Motor neuron (in vitro differentiated cells): ENCODE measurements around the gene PKD1. TPM values are rescaled to one million over a fixed set of nuclear protein-coding genes. Genes with fewer than 3 reads are reported as not detected.
A peak's percentile ranks its signal among the peaks of the same experiment; 100 is the strongest.

Experiments
- ATAC-seq, 8 experiments: fragments of 200-7000 bp; cut with Tn5 transposase; replicated peaks in 6 of 8; 2 replicates each; pipeline ENCODE4 v1.8.0; 2021; ENCODE audit warnings: mild to moderate bottlenecking in 8 of 8, moderate library complexity in 8 of 8
- H3K27ac ChIP-seq, 2 donors: fragments of 250-450 bp; sonication (Bioruptor Pico); 2 replicates each; pipeline ENCODE4 v1.9.0; 2021; ENCODE audit warnings: antibody characterized with exemption in 2 of 2, mild to moderate bottlenecking in 2 of 2, moderate library complexity in 1 of 2
- H3K4me1 ChIP-seq, 2 donors: fragments of 250-450 bp; sonication (Bioruptor Pico); replicated peaks in 1 of 2; 2 replicates each; pipeline ENCODE4 v1.6.1; 2021; ENCODE audit warnings: antibody characterized with exemption in 2 of 2, mild to moderate bottlenecking in 2 of 2, moderate library complexity in 1 of 2
- H3K4me3 ChIP-seq, 5 donors: fragments of 250-450 bp; sonication (Bioruptor Pico); 2 replicates each; pipeline ENCODE4 v1.9.0; 2021; ENCODE audit warnings: antibody characterized with exemption in 5 of 5, mild to moderate bottlenecking in 5 of 5, moderate library complexity in 4 of 5
- WGBS, 10 experiments: fragments of 450-650 bp; shearing (Covaris generic); methylation state at CpG; one replicate each; pipeline ENCODE4 v1.0.0; 2022; 5-methylcytosine and 5-hydroxymethylcytosine counted together
- in situ Hi-C, 9 experiments: fragments of 400-800 bp; cut with MboI; loops; one replicate each; pipeline ENCODE4 v1.15.0; 2021; ENCODE audit warnings: low sequenced_read_pairs in 9 of 9, low pct_unique_long_range_greater_than_20kb in 2 of 9; ENCODE audit not compliant: unreplicated experiment in 9 of 9
- total RNA-seq, 8 experiments: library from RNA; unstranded; fragments of 300-600 nt; gene quantifications; 2 replicates each; pipeline versions ENCODE4 v1.2.3 to v1.2.4, GENCODE V29; 2022

PKD1 gene
- total RNA-seq, 8 experiments from 2014 or later, result 27.9 to 123 (median 58.3) TPM

DNA sequence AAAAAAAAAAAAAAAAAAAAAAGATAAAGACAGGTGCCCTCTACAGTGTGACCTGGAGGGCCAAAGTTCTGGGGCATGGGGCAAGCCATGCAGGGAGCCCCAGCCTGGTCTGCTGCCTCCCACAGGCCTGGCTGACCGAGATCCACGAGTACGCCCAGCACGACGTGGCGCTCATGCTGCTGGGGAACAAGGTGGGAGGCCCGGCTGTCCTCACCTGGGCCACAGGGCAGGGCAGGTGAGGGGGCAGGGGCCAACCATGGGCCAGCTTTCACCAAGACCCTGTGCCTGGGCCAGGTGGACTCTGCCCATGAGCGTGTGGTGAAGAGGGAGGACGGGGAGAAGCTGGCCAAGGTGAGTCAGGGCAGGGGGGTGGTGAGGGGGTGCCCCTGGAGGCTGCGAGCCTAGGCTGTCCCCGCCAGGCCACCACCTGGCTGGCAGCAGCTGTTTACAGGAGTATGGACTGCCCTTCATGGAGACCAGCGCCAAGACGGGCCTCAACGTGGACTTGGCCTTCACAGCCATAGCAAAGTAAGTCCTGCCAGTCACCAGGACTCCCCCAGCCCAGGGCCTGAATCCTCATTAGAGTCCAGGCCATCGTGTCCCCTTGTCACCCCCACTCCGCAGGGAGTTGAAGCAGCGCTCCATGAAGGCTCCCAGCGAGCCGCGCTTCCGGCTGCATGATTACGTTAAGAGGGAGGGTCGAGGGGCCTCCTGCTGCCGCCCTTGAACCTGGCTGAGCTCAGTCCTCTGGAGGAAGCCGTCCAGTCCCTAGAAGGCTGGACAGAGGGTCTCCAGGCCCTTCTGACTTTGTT, 17.2 kb upstream of the PKD1 start:
- H3K4me1 ChIP-seq, result peaks cover 50 to 56% of the 10 kb centered on the region in 2 donors
- no peak overlapping the region for H3K27ac ChIP-seq
- whole genome bisulfite sequencing, 10 experiments, result 0 to 69% (median 19%) methylated on average over 1 to 11 of the region's 25 CpGs; no CpG with 5 or more reads in 2 of the 10 experiments
- ATAC-seq, result peak in 1 of 8 experiments; percentile 0
- in situ Hi-C loops, result no loop called here
- peak overlapping the region; percentile 19 to 98 (median 70) for H3K4me3 ChIP-seq

DNA sequence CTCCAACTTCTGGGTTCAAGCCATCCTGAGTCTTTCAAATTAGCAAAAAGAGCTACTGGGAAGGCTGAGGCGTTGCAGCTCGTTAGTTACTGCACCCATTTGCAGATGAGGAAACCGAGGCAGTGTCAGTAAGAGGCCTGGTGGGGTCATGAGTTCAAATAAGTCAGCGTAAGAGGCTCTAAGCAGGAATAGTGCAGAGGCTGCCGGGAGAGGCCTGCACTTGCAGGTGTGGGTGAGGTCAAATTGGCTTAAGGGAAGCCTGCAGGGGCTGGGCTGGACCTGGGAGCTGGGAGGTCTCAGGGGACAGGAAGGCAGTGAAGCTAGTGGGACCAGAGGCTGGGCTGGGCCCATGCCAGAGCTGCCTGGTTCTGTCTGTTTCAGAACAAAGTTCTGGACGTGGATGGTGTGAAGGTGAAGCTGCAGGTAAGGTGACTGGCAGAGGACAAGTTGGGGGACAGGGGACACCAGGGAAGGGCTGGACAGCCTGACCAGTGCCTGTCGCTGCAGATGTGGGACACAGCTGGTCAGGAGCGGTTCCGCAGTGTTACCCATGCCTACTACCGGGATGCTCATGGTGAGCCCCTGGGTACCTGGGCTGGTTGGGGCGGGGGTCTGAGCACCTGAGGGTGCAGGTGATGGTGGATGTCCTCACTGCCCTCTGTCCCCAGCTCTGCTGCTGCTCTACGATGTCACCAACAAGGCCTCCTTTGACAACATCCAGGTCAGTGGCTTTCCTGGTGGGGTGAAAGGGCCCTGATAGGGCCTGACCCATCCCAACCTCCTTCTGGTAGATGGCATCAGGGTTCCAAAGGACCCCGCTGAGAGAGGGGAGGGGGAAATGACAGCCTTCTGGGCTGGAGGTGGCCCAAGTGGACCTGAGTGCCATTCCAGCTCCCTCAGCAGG, 15.7 kb upstream of the PKD1 start:
- WGBS, 10 experiments, result 25 to 61% (median 46%) methylated on average over 2 to 6 of the region's 13 CpGs; no CpG with 5 or more reads in 4 of the 10 experiments
- in situ Hi-C loops, result no loop called here
- Histone ChIP-seq H3K4me3 (no peak overlapping the region), H3K27ac (no peak overlapping the region), H3K4me1 (peaks cover 50 to 52% of the 10 kb centered on the region in 2 donors)
- no peak for ATAC-seq

DNA sequence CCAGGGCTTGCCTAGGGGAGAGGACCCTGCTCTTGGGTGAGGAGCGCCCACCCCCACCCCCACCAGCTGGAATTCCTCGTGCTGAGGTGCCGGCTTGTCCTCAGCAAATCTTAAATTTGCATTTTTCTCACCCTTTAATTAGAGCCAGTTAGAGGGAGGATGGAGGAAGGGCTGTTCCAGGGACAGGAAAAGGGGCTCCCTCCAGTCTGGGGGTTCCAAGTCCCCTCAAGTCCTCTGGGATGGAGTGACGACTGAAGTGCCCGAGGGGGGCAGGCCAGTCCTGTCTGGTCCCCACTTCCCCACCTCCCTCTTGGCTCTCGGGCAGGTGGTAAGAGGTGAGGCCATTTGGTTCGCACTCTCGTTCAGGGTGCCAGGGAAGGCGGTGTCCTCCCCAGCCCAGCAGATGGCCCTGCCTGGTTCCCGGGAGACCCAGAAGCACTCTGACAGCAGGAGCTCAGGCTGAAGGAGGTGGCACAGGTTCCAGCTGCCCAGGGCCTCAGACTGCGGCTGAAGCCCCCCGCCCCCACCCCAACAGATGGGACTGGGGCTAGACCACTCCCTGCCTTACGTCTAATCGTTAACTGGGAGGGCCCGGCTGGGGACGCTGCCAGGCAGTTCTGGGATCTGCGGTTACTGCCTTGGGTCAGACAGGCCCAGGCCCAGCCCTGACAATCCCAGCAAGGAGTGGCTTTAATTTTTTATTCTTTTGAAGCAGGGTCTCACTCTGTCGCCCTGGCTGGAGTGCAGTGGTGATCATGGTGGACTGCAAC, 14.9 kb upstream of the PKD1 start:
- 0 to 58% (median 21%) methylated on average over 1 to 5 of the region's 18 CpGs; no CpG with 5 or more reads in 3 of the 10 experiments for WGBS, 10 experiments
- Histone ChIP-seq H3K27ac (no peak overlapping the region), H3K4me1 (peaks cover 50 to 52% of the 10 kb centered on the region in 2 donors), H3K4me3 (no peak overlapping the region)
- peak in 3 of 8 experiments; percentile 2 to 6 (median 4) for ATAC-seq
- in situ Hi-C loops, result no loop called here

DNA sequence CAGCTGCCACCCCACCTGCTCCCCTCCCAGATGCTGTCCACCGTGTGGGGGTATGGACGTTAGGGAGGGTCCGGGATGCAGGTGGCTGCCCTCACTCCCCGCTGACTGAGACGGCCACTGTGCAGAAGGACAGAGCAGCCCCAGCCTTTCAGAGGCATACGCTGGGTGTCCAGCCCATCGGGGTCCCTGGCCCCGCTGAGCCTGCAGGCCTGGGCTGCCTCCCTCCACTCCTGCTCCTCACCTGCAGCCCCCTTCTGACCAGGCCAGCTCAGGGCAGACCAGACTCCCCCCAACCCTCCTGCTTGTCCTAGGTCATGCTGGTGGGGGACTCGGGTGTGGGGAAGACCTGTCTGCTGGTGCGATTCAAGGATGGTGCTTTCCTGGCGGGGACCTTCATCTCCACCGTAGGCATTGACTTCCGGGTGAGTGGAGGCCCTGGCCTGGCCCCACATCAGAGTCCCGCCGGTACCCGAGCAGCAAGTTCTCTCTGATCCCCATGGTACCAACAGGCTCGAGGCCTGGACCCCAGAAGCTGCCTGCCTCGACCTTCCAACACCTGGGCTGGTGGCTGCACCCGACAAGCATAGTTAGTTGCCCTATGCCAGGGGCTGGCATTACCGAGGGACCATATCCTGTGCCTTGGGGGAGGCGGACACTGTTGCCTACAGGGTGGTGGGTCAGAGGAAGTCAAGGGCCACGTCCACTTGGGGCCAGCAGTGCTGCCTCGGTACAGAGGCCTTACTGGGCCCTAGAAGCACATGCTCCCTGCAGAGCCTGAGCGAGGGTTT, 14.1 kb upstream of the PKD1 start:
- H3K4me3 ChIP-seq, result peak overlapping the region in 3 of 5 donors; percentile 32 to 49 (median 39)
- H3K4me1 ChIP-seq, result peaks cover 50 to 52% of the 10 kb centered on the region in 2 donors
- WGBS, 10 experiments, result 15 to 80% (median 43%) methylated on average over 1 to 6 of the region's 24 CpGs; no CpG with 5 or more reads in 6 of the 10 experiments
- H3K27ac ChIP-seq, result no peak overlapping the region
- peak in 3 of 8 experiments; percentile 0 to 3 (median 1) for ATAC-seq
- in situ Hi-C loops, result loop anchor here in 6 of 9 experiments (10.0 to 25.0 kb wide), 3 partner anchors 113 to 138 kb away; partner anchors contain the start of genes NHERF2 (in 3 of the 6), NPW (in 3 of the 6), ZNF598 (in 3 of the 6) and NTHL1 (in 1 of the 6)

GRCh38 chr16:2148714-2149629, 13.3 kb upstream of the PKD1 start:
- ATAC-seq, result peak; percentile 1 to 35 (median 16)
- Histone ChIP-seq H3K4me3 (peak overlapping the region; percentile 30 to 49 (median 32)), H3K4me1 (peaks cover 45 to 47% of the 10 kb centered on the region in 2 donors), H3K27ac (peak overlapping the region in 1 of 2 donors; percentile 54)
- in situ Hi-C loops, result loop anchor here in 6 of 9 experiments (10.0 to 25.0 kb wide), 3 partner anchors 112 to 137 kb away; partner anchors contain the start of genes NHERF2 (in 3 of the 6), NPW (in 3 of the 6), ZNF598 (in 3 of the 6) and NTHL1 (in 1 of the 6)
- 2 to 20% (median 17%) methylated on average over 1 to 9 of the region's 62 CpGs; no CpG with 5 or more reads in 7 of the 10 experiments for WGBS, 10 experiments

GRCh38 chr16:2147981-2148671, 12.4 kb upstream of the PKD1 start, which contains the start of gene RAB26:
Gene RAB26, plus strand, starts transcription at chr16:2148625. Its CDS starts 159 bp downstream, at chr16:2148784.
- peak; percentile 13 to 76 (median 70) for ATAC-seq
- peak within 1 kb of the TSS in 1 of 2 donors; percentile 54 for H3K27ac ChIP-seq
- WGBS, 10 experiments, result no CpG with 5 or more reads among the region's 55 CpGs
- in situ Hi-C loops, result loop anchor here in 6 of 9 experiments (10.0 to 25.0 kb wide), 3 partner anchors 111 to 136 kb away; partner anchors contain the start of genes NHERF2 (in 3 of the 6), NPW (in 3 of the 6), ZNF598 (in 3 of the 6) and NTHL1 (in 1 of the 6)
- peak within 1 kb of the TSS; percentile 30 to 49 (median 32) for H3K4me3 ChIP-seq
- peaks cover 38% of the 10 kb centered on the region in 2 donors for H3K4me1 ChIP-seq

- H3K4me3 ChIP-seq, result no peak overlapping the region
- no peak for ATAC-seq
- H3K27ac ChIP-seq, result no peak overlapping the region
- peaks cover 32 to 33% of the 10 kb centered on the region in 2 donors for H3K4me1 ChIP-seq
- in situ Hi-C loops, result loop anchor here in 6 of 9 experiments (10.0 to 25.0 kb wide), 3 partner anchors 110 to 135 kb away; partner anchors contain the start of genes NHERF2 (in 3 of the 6), NPW (in 3 of the 6), ZNF598 (in 3 of the 6) and NTHL1 (in 1 of the 6)
- 40 to 100% (median 64%) methylated on average over 1 to 4 of the region's 6 CpGs; no CpG with 5 or more reads in 4 of the 10 experiments for WGBS, 10 experiments
Measured at GRCh38 chr16:2147378-2147777, 11.7 kb upstream of the PKD1 start.

- Histone ChIP-seq H3K4me1 (peaks cover 22% of the 10 kb centered on the region in 2 donors), H3K4me3 (no peak overlapping the region), H3K27ac (no peak overlapping the region)
- WGBS, 10 experiments, result 50 to 95% (median 67%) methylated on average over 1 to 4 of the region's 5 CpGs; no CpG with 5 or more reads in 1 of the 10 experiments
- in situ Hi-C loops, result loop anchor here in 6 of 9 experiments (10.0 to 25.0 kb wide), 3 partner anchors 109 to 134 kb away; partner anchors contain the start of genes NHERF2 (in 3 of the 6), NPW (in 3 of the 6), ZNF598 (in 3 of the 6) and NTHL1 (in 1 of the 6)
- ATAC-seq, result no peak
Measured at GRCh38 chr16:2145843-2146242, 10.1 kb upstream of the PKD1 start.

DNA sequence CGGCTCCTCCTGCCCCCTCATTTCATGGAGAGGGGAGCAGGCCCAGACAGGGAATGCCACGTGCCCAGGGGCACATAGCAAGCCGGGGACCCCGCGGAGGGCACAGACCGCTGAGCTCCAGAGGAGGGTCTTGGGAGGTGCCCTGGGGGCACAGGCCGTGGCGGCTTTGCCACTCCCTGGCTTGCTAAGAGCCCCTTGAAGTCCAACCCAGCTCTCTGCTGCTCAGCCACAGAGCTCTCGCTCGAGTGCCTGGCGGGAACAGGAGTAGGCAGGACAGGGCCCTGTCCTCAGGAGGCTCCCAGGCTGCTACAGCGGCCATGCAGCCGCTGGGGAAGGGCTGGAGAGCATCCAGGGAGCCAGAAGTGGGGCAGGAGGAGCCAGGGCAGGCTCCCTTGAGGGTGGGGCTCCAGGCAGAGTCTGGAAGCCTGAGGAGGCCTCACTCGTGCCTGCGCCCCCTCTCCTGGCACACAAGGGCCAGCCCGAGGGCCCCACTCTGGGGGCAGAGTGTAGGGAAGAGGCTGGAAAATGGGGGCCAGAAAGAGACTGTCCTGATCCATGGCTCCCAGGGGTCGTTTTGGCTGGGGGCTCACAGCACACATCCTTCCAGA, 8.3 kb upstream of the PKD1 start:
- no peak overlapping the region for H3K27ac ChIP-seq
- in situ Hi-C loops, result loop anchor here in 6 of 9 experiments (10.0 to 25.0 kb wide), 3 partner anchors 107 to 132 kb away; partner anchors contain the start of genes NHERF2 (in 3 of the 6), NPW (in 3 of the 6), ZNF598 (in 3 of the 6) and NTHL1 (in 1 of the 6)
- ATAC-seq, result no peak

More for the DNA sequence above, 8.3 kb upstream of the PKD1 start:
- WGBS, 10 experiments, result 80 to 87% methylated on average over 1 to 3 of the region's 17 CpGs; no CpG with 5 or more reads in 8 of the 10 experiments
- Histone ChIP-seq H3K4me1 (peaks cover 9 to 12% of the 10 kb centered on the region in 2 donors), H3K4me3 (no peak overlapping the region)
